H1 (cell line): ENCODE data around the gene STAMBPL1. TPM values are rescaled to one million over a fixed set of nuclear protein-coding genes. Genes with fewer than 3 reads are reported as not detected.

ENCODE experiments used
- CTCF ChIA-PET: fragments of 300-600 bp; sonication (Branson Sonifier 250); formaldehyde crosslinking; loops from one replicate; lab custom pipeline; 2021; ENCODE audit not compliant: partially characterized antibody; lab: Charles Lee
- POLR2A ChIA-PET: fragments of 300-600 bp; sonication (Branson Sonifier 250); formaldehyde crosslinking; loops from one replicate; lab custom pipeline; 2021; ENCODE audit warnings: inconsistent platforms; ENCODE audit not compliant: partially characterized antibody; lab: Charles Lee
- DNase-seq, 2 experiments: peaks; one replicate each; pipeline versions ENCODE4 v3.0.0 to v3.0.0-alpha.2; 2010 to 2022; ENCODE audit warnings: low spot score in 2 of 2, low read depth in 1 of 2, mixed read lengths in 1 of 2
- FAIRE-seq: peaks from 2 replicates; lab custom pipeline; 2011; peaks lifted over from hg19 to GRCh38; lab: Jason Lieb, UNC
- H2AFZ ChIP-seq: 2 replicates; pipeline ENCODE4 v1.8.1; 2012; ENCODE audit warnings: low read length, inconsistent platforms
- H2AK5ac ChIP-seq: 2 replicates; pipeline ENCODE4 v1.6.1; 2013; ENCODE audit warnings: low read depth, low read length
- H2BK120ac ChIP-seq: replicated peaks from 2 replicates; pipeline ENCODE3; 2013; ENCODE audit warnings: low read depth, low read length, inconsistent platforms
- H2BK12ac ChIP-seq: 2 replicates; pipeline ENCODE4 v1.6.1; 2013; ENCODE audit warnings: low read depth, low read length
- H2BK15ac ChIP-seq: 2 replicates; pipeline ENCODE4 v1.6.1; 2013; ENCODE audit warnings: low read length
- H2BK20ac ChIP-seq: 2 replicates; pipeline ENCODE4 v1.6.1; 2013; ENCODE audit warnings: low read length
- H2BK5ac ChIP-seq: 2 replicates; pipeline ENCODE4 v1.6.1; 2013; ENCODE audit warnings: low read depth, low read length
- H3K14ac ChIP-seq: 2 replicates; pipeline ENCODE4 v1.6.1; 2013; ENCODE audit warnings: inconsistent platforms; ENCODE audit not compliant: insufficient read length
- H3K18ac ChIP-seq: 2 replicates; pipeline ENCODE4 v1.6.1; 2013; ENCODE audit warnings: low read length; ENCODE audit errors: extremely low read depth
- H3K23ac ChIP-seq: 2 replicates; pipeline ENCODE4 v1.6.1; 2013; ENCODE audit warnings: inconsistent platforms; ENCODE audit not compliant: insufficient read length
- H3K23me2 ChIP-seq: 2 replicates; pipeline ENCODE4 v1.6.1; 2013; ENCODE audit warnings: low read depth, low read length
- H3K27ac ChIP-seq: 2 replicates; pipeline ENCODE4 v1.6.1; 2011; ENCODE audit warnings: low read depth, low read length, inconsistent platforms
- H3K27me3 ChIP-seq, 4 experiments: replicated peaks in 1 of 4; 1 replicate in 1 of 4; 2 replicates in 3 of 4; pipeline versions ENCODE4 v1.6.1 to v1.8.1; 2011 to 2013; ENCODE audit warnings: low read length in 3 of 4, mild to moderate bottlenecking in 3 of 4, inconsistent platforms in 2 of 4, mixed read lengths in 2 of 4, moderate library complexity in 1 of 4; ENCODE audit not compliant: control insufficient read depth in 3 of 4, insufficient read depth in 3 of 4; ENCODE audit errors: extremely low read depth in 1 of 4
- H3K36me3 ChIP-seq, 4 experiments: 2 replicates each; pipeline versions ENCODE4 v1.6.1 to v1.8.1; 2011 to 2013; ENCODE audit warnings: mild to moderate bottlenecking in 4 of 4, low read length in 3 of 4, moderate library complexity in 2 of 4, control low read depth in 1 of 4, inconsistent platforms in 1 of 4; ENCODE audit not compliant: insufficient read depth in 4 of 4, control insufficient read depth in 2 of 4
- H3K4ac ChIP-seq: replicated peaks from 2 replicates; pipeline ENCODE3; 2013; ENCODE audit warnings: low read length, low read depth, mixed read lengths, inconsistent platforms; ENCODE audit not compliant: insufficient read length
- H3K4me1 ChIP-seq, 4 experiments: replicated peaks in 1 of 4; 1 replicate in 1 of 4; 2 replicates in 3 of 4; pipeline versions ENCODE4 v1.6.1 to v1.8.1; 2011 to 2013; ENCODE audit warnings: low read length in 3 of 4, inconsistent platforms in 2 of 4, mixed read lengths in 1 of 4; ENCODE audit not compliant: insufficient read depth in 4 of 4, control insufficient read depth in 3 of 4
- H3K4me2 ChIP-seq, 2 experiments: 2 replicates each; pipeline versions ENCODE4 v1.6.1 to v1.8.1; 2011 to 2013; ENCODE audit warnings: low read depth in 2 of 2, low read length in 2 of 2, control low read depth in 1 of 2, inconsistent platforms in 1 of 2, mild to moderate bottlenecking in 1 of 2; ENCODE audit not compliant: insufficient read depth in 1 of 2
- H3K4me3 ChIP-seq, 4 experiments: fragments of 200-600, 300-600 bp in 1 of 4; sonication (generic), shearing (Covaris generic), sonication (Bioruptor Twin) in 1 of 4; 2 replicates each; pipeline versions ENCODE4 v1.5.1 to v1.8.1; 2011 to 2016; ENCODE audit warnings: low read length in 4 of 4, low read depth in 3 of 4, control low read depth in 2 of 4, inconsistent platforms in 2 of 4, mild to moderate bottlenecking in 2 of 4, mixed read lengths in 1 of 4, moderate library complexity in 1 of 4; ENCODE audit not compliant: insufficient read depth in 2 of 4; ENCODE audit errors: extremely low read depth in 1 of 4
- H3K56ac ChIP-seq: replicated peaks from 2 replicates; pipeline ENCODE3; 2013; ENCODE audit warnings: low read depth, mild to moderate bottlenecking, mixed read lengths, low read length, inconsistent platforms; ENCODE audit not compliant: insufficient read length
- H3K79me1 ChIP-seq: 2 replicates; pipeline ENCODE4 v1.6.1; 2013; ENCODE audit warnings: low read depth, low read length, control low read depth
- H3K79me2 ChIP-seq, 2 experiments: 2 replicates each; pipeline versions ENCODE4 v1.6.1 to v1.8.1; 2012 to 2013; ENCODE audit warnings: low read length in 2 of 2, mild to moderate bottlenecking in 2 of 2, inconsistent platforms in 1 of 2; ENCODE audit not compliant: insufficient read depth in 2 of 2, control insufficient read depth in 1 of 2
- H3K9ac ChIP-seq, 4 experiments: replicated peaks in 1 of 4; 1 replicate in 1 of 4; 2 replicates in 3 of 4; pipeline versions ENCODE4 v1.6.1 to v1.8.1; 2011 to 2013; ENCODE audit warnings: low read depth in 3 of 4, low read length in 3 of 4, control low read depth in 2 of 4, mild to moderate bottlenecking in 2 of 4, moderate library complexity in 2 of 4, inconsistent platforms in 1 of 4; ENCODE audit errors: extremely low read depth in 1 of 4
- H3K9me3 ChIP-seq, 2 experiments: 2 replicates each; pipeline versions ENCODE4 v1.6.1 to v1.8.1; 2012 to 2013; ENCODE audit warnings: mild to moderate bottlenecking in 2 of 2, moderate library complexity in 2 of 2, control low read depth in 1 of 2, inconsistent platforms in 1 of 2, low read depth in 1 of 2, low read length in 1 of 2, mixed read lengths in 1 of 2; ENCODE audit not compliant: insufficient read depth in 2 of 2
- H4K20me1 ChIP-seq, 2 experiments: replicated peaks in 1 of 2; 2 replicates each; pipeline versions ENCODE3 to v1.8.1; 2011 to 2013; ENCODE audit warnings: inconsistent platforms in 2 of 2, low read length in 2 of 2, mild to moderate bottlenecking in 1 of 2; ENCODE audit not compliant: insufficient read depth in 2 of 2, control insufficient read depth in 1 of 2
- H4K5ac ChIP-seq: 2 replicates; pipeline ENCODE4 v1.6.1; 2013; ENCODE audit warnings: low read length, low read depth, mixed read lengths, inconsistent platforms; ENCODE audit not compliant: insufficient read length
- H4K8ac ChIP-seq: 2 replicates; pipeline ENCODE4 v1.8.0; 2013; ENCODE audit warnings: mild to moderate bottlenecking, moderate library complexity, low read length, inconsistent platforms; ENCODE audit not compliant: insufficient read depth; ENCODE audit errors: extremely low read depth
- H4K91ac ChIP-seq: replicated peaks from 2 replicates; pipeline ENCODE3; 2013; ENCODE audit warnings: low read length, mixed read lengths, inconsistent platforms; ENCODE audit not compliant: insufficient read length
- ATF2 ChIP-seq: IDR thresholded peaks from 2 replicates; pipeline ENCODE4 v1.6.1; 2012; ENCODE audit warnings: low read length, inconsistent platforms
- BACH1 ChIP-seq: IDR thresholded peaks from 2 replicates; pipeline ENCODE4 v1.6.1; 2012; ENCODE audit warnings: low read length, improper control_type of control experiment
- BCL11A ChIP-seq, 2 experiments: IDR thresholded peaks; one replicate each; pipeline ENCODE4 v1.6.1; 2011; ENCODE audit warnings: low read depth in 2 of 2, low read length in 2 of 2, mild to moderate bottlenecking in 2 of 2
- BRCA1 ChIP-seq: IDR thresholded peaks from 2 replicates; pipeline ENCODE4 v1.6.1; 2012; ENCODE audit warnings: low read depth, low read length, improper control_type of control experiment
- EGR1 ChIP-seq: IDR thresholded peaks from 2 replicates; pipeline ENCODE4 v1.6.1; 2011; ENCODE audit warnings: low read depth, low read length, borderline replicate concordance
- JUND ChIP-seq: IDR thresholded peaks from 2 replicates; pipeline ENCODE4 v1.6.1; 2011; ENCODE audit warnings: mild to moderate bottlenecking, improper control_type of control experiment, low read length
- RAD21 ChIP-seq, 2 experiments: IDR thresholded peaks in 1 of 2; conservative IDR thresholded peaks in 1 of 2; 2 replicates each; pipeline ENCODE4 v1.6.1; 2011; ENCODE audit warnings: low read depth in 2 of 2, low read length in 2 of 2, improper control_type of control experiment in 1 of 2, inconsistent platforms in 1 of 2, mild to moderate bottlenecking in 1 of 2, moderate library complexity in 1 of 2
- TAF1 ChIP-seq: IDR thresholded peaks from 2 replicates; pipeline ENCODE4 v1.6.1; 2011; ENCODE audit warnings: mild to moderate bottlenecking, low read depth, low read length
- WGBS, 2 experiments: shearing (Covaris generic) in 1 of 2; methylation state at CpG; one replicate each; pipeline versions ENCODE4 v1.1.6 to v1.1.7; 2013 to 2015; ENCODE audit warnings: low lambda C conversion rate in 2 of 2, mixed read lengths in 2 of 2, inconsistent platforms in 1 of 2, low coverage in 1 of 2, missing lambda C conversion rate in 1 of 2; ENCODE audit not compliant: insufficient replicate concordance in 2 of 2, insufficient coverage in 1 of 2, insufficient read length in 1 of 2; ENCODE audit errors: extremely low coverage in 1 of 2, missing lambda C conversion rate in 1 of 2; 5-methylcytosine and 5-hydroxymethylcytosine counted together
- polyA plus RNA-seq, 7 experiments: library from polyadenylated mRNA; depleted of rRNA in 3 of 7; stranded (reverse) in 5 of 7; unstranded in 2 of 7; fragments of >200 nt in 5 of 7; fragments of 200-250 nt in 2 of 7; gene quantifications; 1 replicate in 5 of 7; 2 replicates in 1 of 7; 4 replicates in 1 of 7; pipeline versions ENCODE4 v1.2.1 to v1.2.3, GENCODE V29; 2011 to 2013; ENCODE audit warnings: missing spikeins in 2 of 7, mixed read lengths in 2 of 7
- total RNA-seq: library from RNA; stranded (reverse); fragmentation: NEBNext Ultra II Directional; extraction: Animal tissue kit (Norgen Biotek cat#: 25700); gene quantifications from 2 replicates; pipeline ENCODE4 v1.2.1, GENCODE V29; 2021

Gene STAMBPL1
- total and polyA plus RNA-seq, 2 of the 8 experiments (the other 6 are each of a cell fraction or from before 2014, with no cell fraction given), result 5.5 TPM

DNA sequence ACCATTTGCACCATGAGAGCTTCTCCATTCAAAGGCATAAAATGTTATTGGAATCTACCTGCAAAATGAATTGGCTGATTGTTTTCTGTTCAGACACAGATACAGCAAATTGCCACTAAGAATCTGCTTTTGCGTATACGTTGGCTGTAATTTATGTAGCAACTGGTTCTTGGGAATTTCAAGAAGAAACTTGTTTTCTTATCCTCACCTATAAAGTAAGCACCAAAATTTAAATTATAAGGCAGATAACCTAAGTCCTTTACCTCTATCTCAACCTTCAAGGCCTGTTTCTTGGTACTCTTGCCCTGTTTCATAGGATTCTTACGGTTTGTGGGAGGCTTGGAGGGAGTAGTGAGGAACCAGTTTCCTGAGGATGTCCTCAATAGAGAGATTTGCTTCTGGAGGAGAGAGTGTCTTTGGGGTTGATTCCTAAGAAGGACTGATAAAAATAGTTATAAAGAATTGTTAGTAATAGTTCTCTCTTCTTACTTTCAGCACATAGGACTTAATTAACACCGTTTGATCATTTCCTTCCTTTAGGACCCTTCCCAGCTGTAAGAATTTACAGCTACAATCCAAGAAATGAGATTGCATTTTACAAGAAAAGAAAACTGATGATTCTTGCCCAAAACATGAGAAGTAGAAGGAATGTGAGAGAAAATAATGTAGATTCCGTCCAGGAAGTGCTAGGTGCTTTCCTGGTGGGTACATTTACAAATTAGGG, 2.0 kb downstream of the STAMBPL1 start:
- H2BK5ac ChIP-seq, result no peak overlapping the region
- no peaks in the 10 kb centered on the region for H3K9me3 ChIP-seq
- H2AK5ac ChIP-seq, result no peak overlapping the region
- no peak overlapping the region for H3K4me3 ChIP-seq
- no peak overlapping the region for H3K56ac ChIP-seq
- H3K4me2 ChIP-seq, result no peak overlapping the region; a peak in 1 of 4 replicates
- no peak overlapping the region for H3K27ac ChIP-seq
- no peak overlapping the region for H3K18ac ChIP-seq
- no peak overlapping the region for H3K23ac ChIP-seq
- peaks cover 0 to 3% (median 1%) of the 10 kb centered on the region in 4 experiments; a peak in 1 of 7 replicates for H3K27me3 ChIP-seq
- ChIA-PET CTCF (interaction anchor here (0.7 to 1.8 kb wide), 5 partner anchors 20 to 52 kb away, joined by 3 to 5 read pairs (median 3); no protein-coding TSS in a partner anchor), POLR2A (interaction anchor here (0.7 to 2.0 kb wide), 3 partner anchors 8 to 1020 kb away, joined by 3 to 5 read pairs (median 4); no protein-coding TSS in a partner anchor)
- no peaks in the 10 kb centered on the region for H3K36me3 ChIP-seq
- H4K8ac ChIP-seq, result no peak overlapping the region
- FAIRE-seq (no peak), DNase-seq (no peak)
- H4K91ac ChIP-seq, result no peak overlapping the region
- no peak overlapping the region for H2BK12ac ChIP-seq
- no peak overlapping the region for H3K14ac ChIP-seq
- WGBS, 2 experiments, result 75% methylated on average over 5 of the region's 5 CpGs; no CpG with 5 or more reads in 1 of the 2 experiments
- H4K5ac ChIP-seq, result no peak overlapping the region
- no peak overlapping the region for H2AFZ ChIP-seq
- H3K79me2 ChIP-seq, result no peaks in the 10 kb centered on the region
- H3K79me1 ChIP-seq, result no peaks in the 10 kb centered on the region
- no peaks in the 10 kb centered on the region for H4K20me1 ChIP-seq
- H2BK120ac ChIP-seq, result no peak overlapping the region
- no peak overlapping the region for H2BK15ac ChIP-seq
- peaks cover 10% of the 10 kb centered on the region; the same call in 1 of the 2 replicates for H3K23me2 ChIP-seq
- H3K4ac ChIP-seq, result no peak overlapping the region
- H2BK20ac ChIP-seq, result no peak overlapping the region
- H3K4me1 ChIP-seq, result peaks cover 0 to 6% (median 2%) of the 10 kb centered on the region in 4 experiments; a peak in 3 of 7 replicates
- H3K9ac ChIP-seq, result no peak overlapping the region
- no peak for TF ChIP-seq BRCA1
- TF ChIP-seq BCL11A (IDR thresholded peaks at IDR 0.05; ENCODE audit: low read depth in 2 of 2, low read length in 2 of 2), result no peak
- TF ChIP-seq BACH1, result no peak
- no peak for TF ChIP-seq TAF1
- no peak for TF ChIP-seq EGR1
- TF ChIP-seq ATF2, result no peak
- no peak for TF ChIP-seq JUND
- no peak for TF ChIP-seq RAD21 (IDR thresholded peaks at IDR 0.05 in 1 of 2, conservative IDR thresholded peaks at IDR 0.05 in 1 of 2; ENCODE audit: low read depth in 2 of 2, low read length in 2 of 2)
